ENCODE data around the gene VNN1.

DNA sequence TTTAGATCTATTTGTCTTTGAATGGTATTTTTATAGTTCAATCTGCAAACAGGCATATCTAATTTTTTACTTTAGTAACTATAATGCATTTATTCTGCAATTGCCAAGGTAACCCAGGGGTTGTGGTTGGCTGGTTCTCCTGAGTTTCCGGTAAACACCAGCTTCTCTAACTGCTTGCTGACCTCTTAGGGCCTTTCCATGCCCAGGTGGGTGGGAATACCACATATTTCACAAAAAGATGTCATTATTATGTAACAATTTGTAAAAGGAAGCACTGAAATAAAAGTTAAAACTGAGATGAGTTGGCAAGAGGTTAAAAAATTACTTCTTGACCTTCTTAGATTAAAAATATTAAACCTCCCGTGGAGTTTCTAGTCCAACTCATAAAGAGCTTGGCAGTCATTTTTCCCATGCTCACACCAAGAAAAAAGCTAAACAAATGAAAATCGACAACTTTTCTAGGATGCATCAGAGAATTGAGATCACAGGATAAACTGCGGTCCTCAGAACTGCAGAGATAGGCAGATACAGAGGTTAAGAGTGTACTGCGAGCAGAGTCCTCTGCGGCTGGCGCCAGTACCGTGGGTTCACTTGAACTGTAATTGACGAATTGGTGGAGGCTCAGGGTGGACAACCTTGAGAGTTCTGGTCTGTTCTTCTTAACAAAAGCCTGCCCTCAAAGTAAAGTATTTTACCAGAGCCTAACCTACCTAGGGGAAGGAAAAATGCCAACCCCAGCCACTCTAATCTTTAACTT, 2.2 kb upstream of the VNN1 start:
- TF ChIP-seq, protein P1, sequence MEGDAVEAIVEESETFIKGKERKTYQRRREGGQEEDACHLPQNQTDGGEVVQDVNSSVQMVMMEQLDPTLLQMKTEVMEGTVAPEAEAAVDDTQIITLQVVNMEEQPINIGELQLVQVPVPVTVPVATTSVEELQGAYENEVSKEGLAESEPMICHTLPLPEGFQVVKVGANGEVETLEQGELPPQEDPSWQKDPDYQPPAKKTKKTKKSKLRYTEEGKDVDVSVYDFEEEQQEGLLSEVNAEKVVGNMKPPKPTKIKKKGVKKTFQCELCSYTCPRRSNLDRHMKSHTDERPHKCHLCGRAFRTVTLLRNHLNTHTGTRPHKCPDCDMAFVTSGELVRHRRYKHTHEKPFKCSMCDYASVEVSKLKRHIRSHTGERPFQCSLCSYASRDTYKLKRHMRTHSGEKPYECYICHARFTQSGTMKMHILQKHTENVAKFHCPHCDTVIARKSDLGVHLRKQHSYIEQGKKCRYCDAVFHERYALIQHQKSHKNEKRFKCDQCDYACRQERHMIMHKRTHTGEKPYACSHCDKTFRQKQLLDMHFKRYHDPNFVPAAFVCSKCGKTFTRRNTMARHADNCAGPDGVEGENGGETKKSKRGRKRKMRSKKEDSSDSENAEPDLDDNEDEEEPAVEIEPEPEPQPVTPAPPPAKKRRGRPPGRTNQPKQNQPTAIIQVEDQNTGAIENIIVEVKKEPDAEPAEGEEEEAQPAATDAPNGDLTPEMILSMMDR (IDR thresholded peaks at IDR 0.05) = no peak
- TF ChIP-seq EZH2 (IDR thresholded peaks at IDR 0.05) = no peak
